ENCODE measurements around the gene TTPAL.

DNA sequence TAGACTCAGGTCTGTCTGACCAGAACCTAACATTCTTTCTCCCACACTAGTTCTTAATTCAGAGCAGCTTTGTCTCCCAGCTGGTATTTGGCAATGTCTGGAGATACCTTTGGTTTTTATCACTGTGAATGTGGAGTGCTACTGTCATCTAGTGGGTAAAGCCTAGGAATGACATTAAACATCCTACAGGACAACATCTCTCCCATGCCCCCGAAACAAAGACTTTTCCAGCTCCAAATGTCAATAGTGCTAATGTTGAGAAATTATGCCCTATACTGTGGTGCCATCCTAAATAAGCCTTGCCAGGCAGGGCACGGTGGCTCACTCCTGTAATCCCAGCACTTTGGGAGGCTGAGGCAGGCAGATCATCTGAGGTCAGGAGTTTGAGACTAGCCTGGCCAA lies 4.2 kb upstream of the TTPAL start:
- TF ChIP-seq ETV6 (CRISPR knock-in tag; IDR thresholded peaks at IDR 0.05) (no peak), CTCF (IDR thresholded peaks at IDR 0.05) (no peak), NR3C1 (CRISPR knock-in tag; conservative IDR thresholded peaks at IDR 0.05; ENCODE audit: low read depth) (no peak), SP1 (CRISPR knock-in tag; conservative IDR thresholded peaks at IDR 0.05) (no peak), NFE2L1 (CRISPR knock-in tag; IDR thresholded peaks at IDR 0.05) (no peak), SMAD3 (CRISPR knock-in tag; IDR thresholded peaks at IDR 0.05; ENCODE audit: borderline replicate concordance) (no peak), MLX (CRISPR knock-in tag; IDR thresholded peaks at IDR 0.05) (no peak), ZNF423 (CRISPR knock-in tag; IDR thresholded peaks at IDR 0.05) (no peak)
- TF ChIP-seq, protein P1, sequence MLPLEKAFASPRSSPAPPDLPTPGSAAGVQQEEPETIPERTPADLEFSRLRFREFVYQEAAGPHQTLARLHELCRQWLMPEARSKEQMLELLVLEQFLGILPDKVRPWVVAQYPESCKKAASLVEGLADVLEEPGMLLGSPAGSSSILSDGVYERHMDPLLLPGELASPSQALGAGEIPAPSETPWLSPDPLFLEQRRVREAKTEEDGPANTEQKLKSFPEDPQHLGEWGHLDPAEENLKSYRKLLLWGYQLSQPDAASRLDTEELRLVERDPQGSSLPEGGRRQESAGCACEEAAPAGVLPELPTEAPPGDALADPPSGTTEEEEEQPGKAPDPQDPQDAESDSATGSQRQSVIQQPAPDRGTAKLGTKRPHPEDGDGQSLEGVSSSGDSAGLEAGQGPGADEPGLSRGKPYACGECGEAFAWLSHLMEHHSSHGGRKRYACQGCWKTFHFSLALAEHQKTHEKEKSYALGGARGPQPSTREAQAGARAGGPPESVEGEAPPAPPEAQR (CRISPR knock-in tag; IDR thresholded peaks at IDR 0.05), result no peak
- TF ChIP-seq, protein P2, sequence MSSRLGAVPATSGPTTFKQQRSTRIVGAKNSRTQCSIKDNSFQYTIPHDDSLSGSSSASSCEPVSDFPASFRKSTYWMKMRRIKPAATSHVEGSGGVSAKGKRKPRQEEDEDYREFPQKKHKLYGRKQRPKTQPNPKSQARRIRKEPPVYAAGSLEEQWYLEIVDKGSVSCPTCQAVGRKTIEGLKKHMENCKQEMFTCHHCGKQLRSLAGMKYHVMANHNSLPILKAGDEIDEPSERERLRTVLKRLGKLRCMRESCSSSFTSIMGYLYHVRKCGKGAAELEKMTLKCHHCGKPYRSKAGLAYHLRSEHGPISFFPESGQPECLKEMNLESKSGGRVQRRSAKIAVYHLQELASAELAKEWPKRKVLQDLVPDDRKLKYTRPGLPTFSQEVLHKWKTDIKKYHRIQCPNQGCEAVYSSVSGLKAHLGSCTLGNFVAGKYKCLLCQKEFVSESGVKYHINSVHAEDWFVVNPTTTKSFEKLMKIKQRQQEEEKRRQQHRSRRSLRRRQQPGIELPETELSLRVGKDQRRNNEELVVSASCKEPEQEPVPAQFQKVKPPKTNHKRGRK (CRISPR knock-in tag; IDR thresholded peaks at IDR 0.05; ENCODE audit: borderline replicate concordance), result no peak
- TF ChIP-seq, protein P3, sequence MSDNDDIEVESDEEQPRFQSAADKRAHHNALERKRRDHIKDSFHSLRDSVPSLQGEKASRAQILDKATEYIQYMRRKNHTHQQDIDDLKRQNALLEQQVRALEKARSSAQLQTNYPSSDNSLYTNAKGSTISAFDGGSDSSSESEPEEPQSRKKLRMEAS (CRISPR knock-in tag; IDR thresholded peaks at IDR 0.05), result no peak
